ENCODE results near the gene NDEL1.

NDEL1 gene

GRCh38 chr17:8442310-8442709 lies 6.6 kb downstream of the NDEL1 start:
- Mint-ChIP-seq H3K27me3 (ENCODE audit: low read depth, poor library complexity) (no peaks in the 10 kb centered on the region), H3K4me3 (no peak overlapping the region), H3K4me1 (peaks cover 22% of the 10 kb centered on the region), H3K36me3 (ENCODE audit: low read depth) (peaks cover 44% of the 10 kb centered on the region), H3K27ac (no peak overlapping the region), H3K9me3 (no peaks in the 10 kb centered on the region)
- no peak for TF ChIP-seq CTCF (IDR thresholded peaks at IDR 0.05)
- DNase-seq, result no peak

- Mint-ChIP-seq H3K9me3 (no peaks in the 10 kb centered on the region), H3K27ac (peak overlapping the region; percentile 82), H3K36me3 (ENCODE audit: low read depth) (peaks cover 56% of the 10 kb centered on the region), H3K4me3 (no peak overlapping the region), H3K27me3 (ENCODE audit: low read depth, poor library complexity) (no peaks in the 10 kb centered on the region), H3K4me1 (peaks cover 18% of the 10 kb centered on the region)
- DNase-seq, result no peak
- no peak for TF ChIP-seq CTCF (IDR thresholded peaks at IDR 0.05)
These were observed 8.1 kb downstream of the NDEL1 start for GRCh38 chr17:8443756-8444155.

GRCh38 chr17:8444494-8444893 lies 8.8 kb downstream of the NDEL1 start:
- no peak overlapping the region for H3K27ac Mint-ChIP-seq
- H3K4me3 Mint-ChIP-seq, result no peak overlapping the region
- DNase-seq, result no peak
- no peaks in the 10 kb centered on the region for H3K9me3 Mint-ChIP-seq
- H3K27me3 Mint-ChIP-seq (ENCODE audit: low read depth, poor library complexity), result no peaks in the 10 kb centered on the region
- no peak for TF ChIP-seq CTCF (IDR thresholded peaks at IDR 0.05)
- H3K36me3 Mint-ChIP-seq (ENCODE audit: low read depth), result peaks cover 61% of the 10 kb centered on the region
- peaks cover 18% of the 10 kb centered on the region for H3K4me1 Mint-ChIP-seq

GRCh38 chr17:8445536-8445935 lies 9.9 kb downstream of the NDEL1 start:
- H3K27me3 Mint-ChIP-seq (ENCODE audit: low read depth, poor library complexity), result no peaks in the 10 kb centered on the region
- peak overlapping the region; percentile 91 for H3K27ac Mint-ChIP-seq
- H3K9me3 Mint-ChIP-seq, result no peaks in the 10 kb centered on the region
- H3K4me1 Mint-ChIP-seq, result peaks cover 18% of the 10 kb centered on the region
- DNase-seq, result no peak
- no peak overlapping the region for H3K4me3 Mint-ChIP-seq
- H3K36me3 Mint-ChIP-seq (ENCODE audit: low read depth), result peaks cover 61% of the 10 kb centered on the region
- TF ChIP-seq CTCF (IDR thresholded peaks at IDR 0.05), result no peak

- no peak for DNase-seq
- no peak for TF ChIP-seq CTCF (IDR thresholded peaks at IDR 0.05)
- no peaks in the 10 kb centered on the region for H3K9me3 Mint-ChIP-seq
- H3K4me1 Mint-ChIP-seq, result peaks cover 10% of the 10 kb centered on the region
- peak overlapping the region; percentile 30 for H3K27ac Mint-ChIP-seq
- H3K4me3 Mint-ChIP-seq, result no peak overlapping the region
- H3K27me3 Mint-ChIP-seq (ENCODE audit: low read depth, poor library complexity), result no peaks in the 10 kb centered on the region
- H3K36me3 Mint-ChIP-seq (ENCODE audit: low read depth), result peaks cover 67% of the 10 kb centered on the region
These were observed 12.1 kb downstream of the NDEL1 start for GRCh38 chr17:8447799-8448198.

- Mint-ChIP-seq H3K9me3 (no peaks in the 10 kb centered on the region), H3K27me3 (ENCODE audit: low read depth, poor library complexity) (no peaks in the 10 kb centered on the region), H3K27ac (no peak overlapping the region), H3K4me1 (peaks cover 6% of the 10 kb centered on the region), H3K36me3 (ENCODE audit: low read depth) (peaks cover 72% of the 10 kb centered on the region), H3K4me3 (no peak overlapping the region)
- TF ChIP-seq CTCF (IDR thresholded peaks at IDR 0.05), result no peak
- DNase-seq, result no peak
These were observed 12.6 kb downstream of the NDEL1 start for GRCh38 chr17:8448310-8448709.
